Progenitor cell of endocrine pancreas (in vitro differentiated cells): ENCODE results near the gene ZDHHC3. TPM values are rescaled to one million over a fixed set of nuclear protein-coding genes. Genes with fewer than 3 reads are reported as not detected.

Experiments
- DNase-seq: peaks from one replicate; pipeline ENCODE4 v3.0.0; 2021; ENCODE audit warnings: low spot score; ENCODE audit not compliant: unreplicated experiment
- H3K27ac Mint-ChIP-seq: 2 replicates; pipeline ENCODE4 v1.8.0; 2021; ENCODE audit warnings: mild to moderate bottlenecking, moderate library complexity, mixed read lengths
- H3K27me3 Mint-ChIP-seq: 2 replicates; pipeline ENCODE4 v1.8.0; 2021; ENCODE audit warnings: mixed read lengths
- H3K36me3 Mint-ChIP-seq: 2 replicates; pipeline ENCODE4 v1.8.0; 2022; ENCODE audit warnings: mixed read lengths; ENCODE audit not compliant: insufficient read depth
- H3K4me1 Mint-ChIP-seq: 2 replicates; pipeline ENCODE4 v1.8.0; 2021; ENCODE audit warnings: low read depth, mixed read lengths
- H3K4me3 Mint-ChIP-seq: 2 replicates; pipeline ENCODE4 v1.8.0; 2021; ENCODE audit warnings: low read depth, mild to moderate bottlenecking, moderate library complexity, mixed read lengths
- H3K9me3 Mint-ChIP-seq: 2 replicates; pipeline ENCODE4 v1.8.0; 2021; ENCODE audit warnings: low read depth, mixed read lengths
- total RNA-seq: library from RNA; stranded (reverse); gene quantifications from 2 replicates; pipeline ENCODE4 v1.2.1, GENCODE V29; 2021
- TF ChIP-seq, protein P1 (sequence below): fragments of 200-600 bp; sonication (generic); IDR thresholded peaks from one replicate; pipeline ENCODE4 v1.5.0; 2021; ENCODE audit warnings: antibody characterized with exemption, mild to moderate bottlenecking; ENCODE audit not compliant: unreplicated experiment

ZDHHC3 gene
- total RNA-seq, 1 donor from 2014 or later: 64.9 TPM

DNA sequence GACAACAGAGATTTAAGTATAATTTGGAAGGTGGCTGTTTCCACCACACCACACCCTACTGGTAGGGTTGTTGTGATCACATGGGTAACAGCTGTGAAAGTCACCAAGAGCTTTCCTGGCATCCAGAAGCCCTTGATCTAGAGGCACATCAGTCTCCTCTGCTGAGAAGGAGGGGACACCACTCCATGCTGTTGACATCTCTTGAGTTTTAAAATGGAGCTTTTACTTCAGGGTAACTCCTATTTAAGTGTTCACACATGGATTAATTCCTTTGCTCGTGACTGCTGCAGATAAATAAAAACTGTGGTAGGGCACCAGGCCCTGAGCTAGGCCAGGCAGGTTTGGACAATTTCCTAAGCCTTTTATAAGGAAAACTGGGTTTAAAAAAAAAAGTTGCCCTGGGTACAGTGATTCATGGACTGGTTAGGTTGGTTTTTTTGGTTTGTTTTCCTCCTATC lies 7.5 kb upstream of the ZDHHC3 start:
- Mint-ChIP-seq H3K9me3 (no peaks in the 10 kb centered on the region), H3K27me3 (no peaks in the 10 kb centered on the region), H3K27ac (no peak overlapping the region), H3K4me1 (peaks cover 3% of the 10 kb centered on the region), H3K4me3 (no peak overlapping the region), H3K36me3 (peaks cover 9% of the 10 kb centered on the region)
- no peak for DNase-seq
- TF ChIP-seq, protein P1, sequence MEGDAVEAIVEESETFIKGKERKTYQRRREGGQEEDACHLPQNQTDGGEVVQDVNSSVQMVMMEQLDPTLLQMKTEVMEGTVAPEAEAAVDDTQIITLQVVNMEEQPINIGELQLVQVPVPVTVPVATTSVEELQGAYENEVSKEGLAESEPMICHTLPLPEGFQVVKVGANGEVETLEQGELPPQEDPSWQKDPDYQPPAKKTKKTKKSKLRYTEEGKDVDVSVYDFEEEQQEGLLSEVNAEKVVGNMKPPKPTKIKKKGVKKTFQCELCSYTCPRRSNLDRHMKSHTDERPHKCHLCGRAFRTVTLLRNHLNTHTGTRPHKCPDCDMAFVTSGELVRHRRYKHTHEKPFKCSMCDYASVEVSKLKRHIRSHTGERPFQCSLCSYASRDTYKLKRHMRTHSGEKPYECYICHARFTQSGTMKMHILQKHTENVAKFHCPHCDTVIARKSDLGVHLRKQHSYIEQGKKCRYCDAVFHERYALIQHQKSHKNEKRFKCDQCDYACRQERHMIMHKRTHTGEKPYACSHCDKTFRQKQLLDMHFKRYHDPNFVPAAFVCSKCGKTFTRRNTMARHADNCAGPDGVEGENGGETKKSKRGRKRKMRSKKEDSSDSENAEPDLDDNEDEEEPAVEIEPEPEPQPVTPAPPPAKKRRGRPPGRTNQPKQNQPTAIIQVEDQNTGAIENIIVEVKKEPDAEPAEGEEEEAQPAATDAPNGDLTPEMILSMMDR: no peak

DNA sequence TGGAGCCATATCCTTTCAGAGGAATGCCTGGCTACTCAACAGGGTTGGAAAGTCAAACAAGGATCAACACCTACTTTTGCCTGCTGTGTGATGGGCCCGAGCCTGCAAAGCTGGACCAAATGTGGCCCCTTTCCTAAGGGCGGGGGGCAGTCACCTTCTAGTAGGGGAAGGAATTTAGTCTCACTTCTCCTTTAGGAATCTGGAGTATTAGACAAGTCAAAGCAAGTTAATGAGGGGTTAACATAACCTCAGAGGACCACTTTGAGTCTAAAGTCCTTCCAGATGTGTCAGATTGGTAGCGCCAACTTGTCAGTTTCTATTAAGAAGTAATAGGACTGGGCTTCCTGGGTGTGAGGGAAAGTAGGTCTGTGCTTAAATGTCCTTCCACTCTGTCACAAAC lies 6.8 kb upstream of the ZDHHC3 start:
- Mint-ChIP-seq H3K4me3 (no peak overlapping the region), H3K9me3 (no peaks in the 10 kb centered on the region), H3K27ac (no peak overlapping the region), H3K4me1 (peaks cover 4% of the 10 kb centered on the region), H3K36me3 (peaks cover 9% of the 10 kb centered on the region), H3K27me3 (no peaks in the 10 kb centered on the region)
- no peak for DNase-seq
- TF ChIP-seq, protein P1: no peak

DNA sequence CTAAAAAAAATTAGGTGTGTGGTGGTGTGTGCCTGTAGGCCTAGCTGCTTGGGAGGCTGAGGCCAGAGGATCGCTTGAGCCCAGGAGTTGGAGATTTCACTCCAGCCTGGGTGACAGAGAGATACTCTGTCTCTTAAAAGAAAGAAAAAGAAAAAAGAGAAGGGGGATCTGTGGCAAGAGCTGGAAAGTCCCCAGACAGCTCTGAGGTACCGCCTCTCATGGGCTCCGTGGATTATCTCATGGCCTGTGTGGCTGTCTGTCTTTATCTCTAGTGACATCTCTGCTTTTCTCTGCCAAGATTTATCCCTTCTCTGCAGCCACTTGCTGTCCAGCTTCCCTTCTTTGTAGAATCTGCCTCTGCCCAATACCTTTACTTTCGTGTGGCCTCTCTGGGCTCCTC lies 5.8 kb upstream of the ZDHHC3 start:
- H3K27ac Mint-ChIP-seq: no peak overlapping the region
- peaks cover 9% of the 10 kb centered on the region for H3K36me3 Mint-ChIP-seq
- no peak overlapping the region for H3K4me3 Mint-ChIP-seq
- TF ChIP-seq, protein P1: no peak
- H3K4me1 Mint-ChIP-seq: peaks cover 6% of the 10 kb centered on the region
- H3K9me3 Mint-ChIP-seq: no peaks in the 10 kb centered on the region
- no peak for DNase-seq
- H3K27me3 Mint-ChIP-seq: no peaks in the 10 kb centered on the region

DNA sequence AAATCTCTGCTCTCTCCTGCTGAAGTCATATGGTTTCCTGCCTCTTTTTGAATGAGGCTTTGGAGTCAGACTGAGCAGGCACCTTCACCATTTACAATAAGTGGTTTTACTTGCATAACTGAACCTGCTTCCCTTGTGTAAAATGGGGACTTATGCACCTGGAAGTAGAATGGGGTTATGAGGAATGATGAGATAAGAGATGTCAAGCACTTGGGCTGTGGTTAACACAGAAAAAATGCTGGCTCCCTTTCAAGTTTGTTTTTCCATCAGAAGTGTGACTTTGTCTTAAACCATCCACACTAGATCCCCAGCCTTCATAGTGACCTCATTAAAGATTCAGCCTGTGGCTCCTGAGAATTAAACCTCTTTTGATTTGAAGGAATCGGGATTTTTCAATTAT lies 5.2 kb upstream of the ZDHHC3 start:
- H3K27ac Mint-ChIP-seq: no peak overlapping the region
- H3K36me3 Mint-ChIP-seq: peaks cover 9% of the 10 kb centered on the region
- H3K27me3 Mint-ChIP-seq: no peaks in the 10 kb centered on the region
- TF ChIP-seq, protein P1: no peak
- no peak for DNase-seq
- peaks cover 7% of the 10 kb centered on the region for H3K4me1 Mint-ChIP-seq
- no peak overlapping the region for H3K4me3 Mint-ChIP-seq
- no peaks in the 10 kb centered on the region for H3K9me3 Mint-ChIP-seq

DNA sequence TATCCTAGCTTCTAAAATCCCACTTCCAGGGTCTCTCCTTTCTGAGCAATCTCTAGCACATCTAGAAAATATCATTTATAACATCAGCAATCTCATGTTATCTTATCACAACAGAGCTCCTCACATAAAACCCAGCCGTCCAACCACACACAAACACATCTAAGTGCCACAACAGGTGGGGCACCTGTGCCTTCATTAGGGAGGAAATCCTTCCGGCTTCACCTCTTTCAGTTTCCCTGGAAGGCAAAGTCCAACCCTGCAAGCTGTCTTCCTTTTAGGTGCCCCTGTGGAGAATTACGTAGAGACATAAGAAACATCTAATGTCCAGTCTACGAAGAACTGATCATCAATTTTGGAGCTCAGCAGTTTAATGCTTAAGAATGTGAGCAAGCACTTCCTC lies 1.6 kb downstream of the ZDHHC3 start:
- TF ChIP-seq, protein P1: no peak
- Mint-ChIP-seq H3K36me3 (no peaks in the 10 kb centered on the region), H3K4me3 (peak overlapping the region; percentile 96), H3K4me1 (peaks cover 18% of the 10 kb centered on the region), H3K27me3 (no peaks in the 10 kb centered on the region), H3K27ac (peak overlapping the region; percentile 60), H3K9me3 (no peaks in the 10 kb centered on the region)
- DNase-seq: no peak
